Panc1 (cell line): ENCODE measurements around the gene ARID2. TPM values are rescaled to one million over a fixed set of nuclear protein-coding genes. Genes with fewer than 3 reads are reported as not detected.

Experiments
- ATAC-seq: fragments of 200-7000 bp; cut with Tn5 transposase; 2 replicates; pipeline ENCODE4 v1.9.1; 2020; ENCODE audit warnings: mild to moderate bottlenecking, moderate library complexity
- BruUV-seq: library from RNA; stranded (reverse); fragments of 400-500 nt; replicated peaks from 2 replicates; lab custom pipeline; 2021; lab: Mats Ljungman, UMichigan
- CTCF ChIA-PET: fragments of 300-600 bp; sonication (Branson Sonifier 250); formaldehyde crosslinking; loops from one replicate; lab custom pipeline; 2022; ENCODE audit warnings: antibody characterized with exemption; lab: Charles Lee
- POLR2A ChIA-PET: fragments of 300-600 bp; sonication (Branson Sonifier 250); formaldehyde crosslinking; loops from one replicate; lab custom pipeline; 2022; ENCODE audit warnings: antibody characterized with exemption; lab: Charles Lee
- DNase-seq: peaks from one replicate; pipeline ENCODE4 v3.0.0-alpha.2; 2010; ENCODE audit warnings: low read depth, low spot score
- H3K27ac ChIP-seq: 2 replicates; pipeline ENCODE4 v1.5.1; 2011; ENCODE audit warnings: mild to moderate bottlenecking, low read length, inconsistent platforms
- H3K27me3 ChIP-seq: fragments of 200-500 bp; sonication (Bioruptor generic); 2 replicates; pipeline ENCODE4 v1.6.0; 2014; ENCODE audit warnings: low read length, inconsistent platforms; ENCODE audit not compliant: control insufficient read depth, insufficient read depth
- H3K36me3 ChIP-seq: fragments of 200-500 bp; sonication (Bioruptor generic); 2 replicates; pipeline ENCODE4 v1.5.1; 2014; ENCODE audit warnings: inconsistent platforms, mild to moderate bottlenecking, low read length, moderate library complexity; ENCODE audit not compliant: control insufficient read depth, insufficient read depth
- H3K4me1 ChIP-seq: 2 replicates; pipeline ENCODE4 v1.5.1; 2011; ENCODE audit warnings: inconsistent platforms, mild to moderate bottlenecking, low read length, moderate library complexity; ENCODE audit not compliant: control insufficient read depth, insufficient read depth
- H3K4me3 ChIP-seq, 2 experiments: 2 replicates each; pipeline ENCODE4 v1.5.1; 2011 to 2012; ENCODE audit warnings: low read depth in 2 of 2, low read length in 2 of 2, mild to moderate bottlenecking in 2 of 2, inconsistent platforms in 1 of 2, moderate library complexity in 1 of 2
- H3K9me3 ChIP-seq: fragments of 200-500 bp; sonication (Bioruptor generic); 2 replicates; pipeline ENCODE4 v1.5.1; 2014; ENCODE audit warnings: low read depth, mild to moderate bottlenecking, inconsistent platforms, low read length, moderate library complexity; ENCODE audit not compliant: control insufficient read depth, insufficient read depth
- CTCF ChIP-seq: fragments of 450-650 bp; IDR thresholded peaks from 2 replicates; pipeline ENCODE4 v1.5.1; 2017; ENCODE audit warnings: mild to moderate bottlenecking
- POLR2AphosphoS5 ChIP-seq: IDR thresholded peaks from 2 replicates; pipeline ENCODE4 v1.6.1; 2012; ENCODE audit warnings: mild to moderate bottlenecking, low read depth, low read length, moderate library complexity
- REST ChIP-seq, 2 experiments: IDR thresholded peaks; 2 replicates each; pipeline ENCODE4 v1.6.1; 2011 to 2012; ENCODE audit warnings: low read depth in 2 of 2, control low read depth in 1 of 2, low read length in 1 of 2, mild to moderate bottlenecking in 1 of 2, moderate library complexity in 1 of 2; ENCODE audit not compliant: insufficient read depth in 1 of 2
- SIN3A ChIP-seq: IDR thresholded peaks from 2 replicates; pipeline ENCODE4 v1.6.1; 2012; ENCODE audit warnings: low read depth, mild to moderate bottlenecking, low read length, moderate library complexity, borderline replicate concordance; ENCODE audit not compliant: insufficient read depth
- TCF7L2 ChIP-seq: IDR thresholded peaks from 2 replicates; pipeline ENCODE4 v1.6.1; 2011; ENCODE audit warnings: mild to moderate bottlenecking, low read depth, low read length, inconsistent platforms
- in situ Hi-C: cut with HindIII; loops from 2 replicates; pipeline ENCODE4 v1.10.0; 2016; ENCODE audit warnings: low sequenced_read_pairs, low pct_unique_long_range_greater_than_20kb
- intact Hi-C: fragments of 100-400 bp; cut with micrococcal nuclease; formaldehyde crosslinking; loops from one replicate; pipeline ENCODE4 v1.10.0; 2022; ENCODE audit not compliant: unreplicated experiment
- total RNA-seq: library from RNA; stranded (reverse); gene quantifications from one replicate; pipeline ENCODE4 v1.2.1, GENCODE V29; 2021; ENCODE audit not compliant: unreplicated experiment

ARID2 gene
- total RNA-seq, 1 experiment from 2014 or later = 39.5 TPM

- no peak overlapping the region for H3K4me3 ChIP-seq
- no peak for ATAC-seq
- TF ChIP-seq CTCF = no peak
- TF ChIP-seq REST (IDR thresholded peaks at IDR 0.05; ENCODE audit: insufficient read depth in 1 of 2, low read depth in 2 of 2, low read length in 1 of 2) = no peak
- TF ChIP-seq SIN3A = no peak
- no peak for TF ChIP-seq TCF7L2
- BruUV-seq = no TSS peak
- in situ Hi-C loops (no loop called here), intact Hi-C loops (no loop called here)
- H3K27ac ChIP-seq = no peak overlapping the region
- POLR2A ChIA-PET = no interaction called here
- DNase-seq = no peak
- CTCF ChIA-PET = no interaction called here
- no peaks in the 10 kb centered on the region for H3K36me3 ChIP-seq
- H3K4me1 ChIP-seq = no peaks in the 10 kb centered on the region
- H3K9me3 ChIP-seq = no peaks in the 10 kb centered on the region
- no peaks in the 10 kb centered on the region for H3K27me3 ChIP-seq
These were observed 33.9 kb upstream of the ARID2 start for GRCh38 chr12:45695606-45696005.

GRCh38 chr12:45696049-45696448, 33.5 kb upstream of the ARID2 start:
- POLR2A ChIA-PET = no interaction called here

More at GRCh38 chr12:45696049-45696448, 33.5 kb upstream of the ARID2 start:
- intact Hi-C loops = no loop called here
- no peaks in the 10 kb centered on the region for H3K4me1 ChIP-seq
- peaks cover 3% of the 10 kb centered on the region; the same call in 1 of the 2 replicates for H3K9me3 ChIP-seq
- in situ Hi-C loops = no loop called here
- no peak for DNase-seq
- ATAC-seq = no peak
- no peak overlapping the region for H3K4me3 ChIP-seq
- no peaks in the 10 kb centered on the region for H3K27me3 ChIP-seq
- TF ChIP-seq POLR2AphosphoS5 = no peak
- no peak for TF ChIP-seq REST (IDR thresholded peaks at IDR 0.05; ENCODE audit: insufficient read depth in 1 of 2, low read depth in 2 of 2, low read length in 1 of 2)
- TF ChIP-seq TCF7L2 = no peak
- TF ChIP-seq CTCF = no peak
- TF ChIP-seq SIN3A = no peak
- no TSS peak for BruUV-seq
- H3K36me3 ChIP-seq = no peaks in the 10 kb centered on the region
- CTCF ChIA-PET = no interaction called here
- no peak overlapping the region for H3K27ac ChIP-seq
